GM23338 (cell line): ENCODE results near the gene ELN.

ENCODE experiments used
- CREB1 ChIP-seq: fragments of 250-450 bp; sonication (Bioruptor Pico); IDR thresholded peaks from 2 replicates; pipeline ENCODE4 v1.5.0; 2020; ENCODE audit warnings: low read depth, mild to moderate bottlenecking, moderate library complexity
- EZH2 ChIP-seq: fragments of 200-600 bp; sonication (generic); IDR thresholded peaks from one replicate; pipeline ENCODE4 v1.8.0; 2017; ENCODE audit warnings: antibody characterized with exemption, mild to moderate bottlenecking, low read depth; ENCODE audit not compliant: unreplicated experiment
- EZH2phosphoT487 ChIP-seq: fragments of 200-600 bp; sonication (generic); IDR thresholded peaks from one replicate; pipeline ENCODE4 v1.8.1; 2018; ENCODE audit warnings: antibody characterized with exemption; ENCODE audit not compliant: unreplicated experiment
- JUNB ChIP-seq: IDR thresholded peaks from one replicate; pipeline ENCODE4 v1.6.1; 2016; ENCODE audit warnings: antibody characterized with exemption; ENCODE audit not compliant: unreplicated experiment
- POLR2AphosphoS5 ChIP-seq: IDR thresholded peaks from 2 replicates; pipeline ENCODE4 v1.6.1; 2016; ENCODE audit warnings: antibody characterized with exemption, low read depth
- TF ChIP-seq, protein P1 (sequence below), 2 experiments: fragments of 200-600 bp in 1 of 2; sonication (generic) in 1 of 2; conservative IDR thresholded peaks; 2 replicates each; pipeline versions ENCODE4 v1.5.1 to v1.6.1; 2016 to 2017; ENCODE audit warnings: antibody characterized with exemption in 2 of 2, low read depth in 2 of 2, mild to moderate bottlenecking in 2 of 2, moderate library complexity in 1 of 2
- TF ChIP-seq, protein P2 (sequence below): IDR thresholded peaks from one replicate; pipeline ENCODE4 v1.6.1; 2018; ENCODE audit warnings: antibody characterized with exemption; ENCODE audit not compliant: unreplicated experiment
- TF ChIP-seq, protein P3 (sequence below): IDR thresholded peaks from 2 replicates; pipeline ENCODE4 v1.6.1; 2016; ENCODE audit warnings: antibody characterized with exemption

DNA sequence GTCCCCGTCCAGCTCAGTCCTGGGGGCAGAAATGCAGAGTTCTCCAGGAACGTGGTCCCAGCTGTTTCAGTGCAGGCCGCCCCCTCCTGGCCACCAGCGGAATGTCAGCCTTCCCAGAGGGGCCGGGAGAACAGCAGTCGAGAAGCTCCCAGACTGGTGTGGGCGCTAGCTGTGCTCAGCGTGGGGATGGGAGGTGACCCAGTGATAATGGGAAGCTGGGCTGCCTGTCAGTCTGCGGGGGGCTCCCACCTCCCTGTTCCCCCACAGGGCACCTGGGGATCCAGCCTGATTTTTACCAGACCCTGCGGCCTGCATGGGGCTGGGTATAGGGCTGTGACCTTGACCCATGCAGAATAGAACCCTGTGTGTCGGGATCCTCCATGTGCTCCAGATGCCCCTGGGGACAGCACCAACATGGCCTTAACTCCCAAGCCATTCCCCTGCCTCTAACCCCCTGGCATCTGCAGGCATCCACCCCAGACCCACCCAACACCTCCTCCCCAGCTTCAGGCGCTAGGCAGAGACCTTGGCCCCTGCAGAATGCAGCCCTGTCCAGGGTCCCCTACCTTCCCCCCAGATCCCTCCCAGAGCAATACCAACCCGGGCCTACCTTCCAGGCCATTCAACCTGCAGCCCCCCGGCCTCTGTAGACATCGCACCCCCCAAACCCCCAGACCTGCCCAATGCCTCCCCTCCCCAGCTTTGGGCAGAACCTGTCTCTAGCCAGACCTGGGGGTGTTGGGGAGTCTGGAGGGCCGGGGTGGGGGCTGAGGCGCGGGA is 880 bp upstream of the ELN start:
- TF ChIP-seq, protein P1, sequence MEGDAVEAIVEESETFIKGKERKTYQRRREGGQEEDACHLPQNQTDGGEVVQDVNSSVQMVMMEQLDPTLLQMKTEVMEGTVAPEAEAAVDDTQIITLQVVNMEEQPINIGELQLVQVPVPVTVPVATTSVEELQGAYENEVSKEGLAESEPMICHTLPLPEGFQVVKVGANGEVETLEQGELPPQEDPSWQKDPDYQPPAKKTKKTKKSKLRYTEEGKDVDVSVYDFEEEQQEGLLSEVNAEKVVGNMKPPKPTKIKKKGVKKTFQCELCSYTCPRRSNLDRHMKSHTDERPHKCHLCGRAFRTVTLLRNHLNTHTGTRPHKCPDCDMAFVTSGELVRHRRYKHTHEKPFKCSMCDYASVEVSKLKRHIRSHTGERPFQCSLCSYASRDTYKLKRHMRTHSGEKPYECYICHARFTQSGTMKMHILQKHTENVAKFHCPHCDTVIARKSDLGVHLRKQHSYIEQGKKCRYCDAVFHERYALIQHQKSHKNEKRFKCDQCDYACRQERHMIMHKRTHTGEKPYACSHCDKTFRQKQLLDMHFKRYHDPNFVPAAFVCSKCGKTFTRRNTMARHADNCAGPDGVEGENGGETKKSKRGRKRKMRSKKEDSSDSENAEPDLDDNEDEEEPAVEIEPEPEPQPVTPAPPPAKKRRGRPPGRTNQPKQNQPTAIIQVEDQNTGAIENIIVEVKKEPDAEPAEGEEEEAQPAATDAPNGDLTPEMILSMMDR (conservative IDR thresholded peaks at IDR 0.05; ENCODE audit: low read depth in 2 of 2) = peak; percentile 90 to 92
- TF ChIP-seq POLR2AphosphoS5 (no peak), CREB1 (CRISPR knock-in tag) (no peak), EZH2 (no peak), JUNB (no peak), EZH2phosphoT487 (no peak)
- TF ChIP-seq, protein P2, sequence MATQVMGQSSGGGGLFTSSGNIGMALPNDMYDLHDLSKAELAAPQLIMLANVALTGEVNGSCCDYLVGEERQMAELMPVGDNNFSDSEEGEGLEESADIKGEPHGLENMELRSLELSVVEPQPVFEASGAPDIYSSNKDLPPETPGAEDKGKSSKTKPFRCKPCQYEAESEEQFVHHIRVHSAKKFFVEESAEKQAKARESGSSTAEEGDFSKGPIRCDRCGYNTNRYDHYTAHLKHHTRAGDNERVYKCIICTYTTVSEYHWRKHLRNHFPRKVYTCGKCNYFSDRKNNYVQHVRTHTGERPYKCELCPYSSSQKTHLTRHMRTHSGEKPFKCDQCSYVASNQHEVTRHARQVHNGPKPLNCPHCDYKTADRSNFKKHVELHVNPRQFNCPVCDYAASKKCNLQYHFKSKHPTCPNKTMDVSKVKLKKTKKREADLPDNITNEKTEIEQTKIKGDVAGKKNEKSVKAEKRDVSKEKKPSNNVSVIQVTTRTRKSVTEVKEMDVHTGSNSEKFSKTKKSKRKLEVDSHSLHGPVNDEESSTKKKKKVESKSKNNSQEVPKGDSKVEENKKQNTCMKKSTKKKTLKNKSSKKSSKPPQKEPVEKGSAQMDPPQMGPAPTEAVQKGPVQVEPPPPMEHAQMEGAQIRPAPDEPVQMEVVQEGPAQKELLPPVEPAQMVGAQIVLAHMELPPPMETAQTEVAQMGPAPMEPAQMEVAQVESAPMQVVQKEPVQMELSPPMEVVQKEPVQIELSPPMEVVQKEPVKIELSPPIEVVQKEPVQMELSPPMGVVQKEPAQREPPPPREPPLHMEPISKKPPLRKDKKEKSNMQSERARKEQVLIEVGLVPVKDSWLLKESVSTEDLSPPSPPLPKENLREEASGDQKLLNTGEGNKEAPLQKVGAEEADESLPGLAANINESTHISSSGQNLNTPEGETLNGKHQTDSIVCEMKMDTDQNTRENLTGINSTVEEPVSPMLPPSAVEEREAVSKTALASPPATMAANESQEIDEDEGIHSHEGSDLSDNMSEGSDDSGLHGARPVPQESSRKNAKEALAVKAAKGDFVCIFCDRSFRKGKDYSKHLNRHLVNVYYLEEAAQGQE = peak; percentile 16
- TF ChIP-seq, protein P3, sequence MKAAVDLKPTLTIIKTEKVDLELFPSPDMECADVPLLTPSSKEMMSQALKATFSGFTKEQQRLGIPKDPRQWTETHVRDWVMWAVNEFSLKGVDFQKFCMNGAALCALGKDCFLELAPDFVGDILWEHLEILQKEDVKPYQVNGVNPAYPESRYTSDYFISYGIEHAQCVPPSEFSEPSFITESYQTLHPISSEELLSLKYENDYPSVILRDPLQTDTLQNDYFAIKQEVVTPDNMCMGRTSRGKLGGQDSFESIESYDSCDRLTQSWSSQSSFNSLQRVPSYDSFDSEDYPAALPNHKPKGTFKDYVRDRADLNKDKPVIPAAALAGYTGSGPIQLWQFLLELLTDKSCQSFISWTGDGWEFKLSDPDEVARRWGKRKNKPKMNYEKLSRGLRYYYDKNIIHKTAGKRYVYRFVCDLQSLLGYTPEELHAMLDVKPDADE = no peak
